ENCODE data around the gene HGS. TPM values are rescaled to one million over a fixed set of nuclear protein-coding genes. Genes with fewer than 3 reads are reported as not detected.
A peak's percentile ranks its signal among the peaks of the same experiment; 100 is the strongest.

Gene HGS
- polyA plus RNA-seq, 3 donors: 19.3 to 200 (median 28.0) TPM

- H3K4me1 Mint-ChIP-seq: peaks cover 29% of the 10 kb centered on the region
Measured at GRCh38 chr17:81702934-81703746, 19.3 kb downstream of the HGS start, which contains the start of gene MRPL12. TSS of gene MRPL12 (plus strand) at chr17:81703367. CDS start at chr17:81703502, 135 bp downstream.

More at GRCh38 chr17:81702934-81703746, 19.3 kb downstream of the HGS start, which contains the start of gene MRPL12:
- WGBS (ENCODE audit: insufficient coverage): under 1% methylated on average over 102 of the region's 102 CpGs
- Histone ChIP-seq H3K79me2 (ENCODE audit: insufficient read depth, low read length) (peaks cover 63% of the 10 kb centered on the region), H3K4me2 (replicated peaks; ENCODE audit: extremely low read depth, low read length, poor library complexity, severe bottlenecking) (peak within 1 kb of the TSS; percentile 86), H3K9me3 (replicated peaks in 1 of 2; ENCODE audit: control insufficient read depth in 1 of 2, insufficient read depth in 1 of 2, low read length in 2 of 2) (no peaks in the 10 kb centered on the region), H3K27ac (ENCODE audit: low read depth in 1 of 2, low read length in 2 of 2) (peak within 1 kb of the TSS; percentile 86 to 97), H3K4me1 (ENCODE audit: control insufficient read depth in 1 of 2, insufficient read depth in 2 of 2, low read length in 2 of 2) (peaks cover 22 to 32% of the 10 kb centered on the region in 2 donors), H2AFZ (ENCODE audit: insufficient read depth, low read depth, low read length, poor library complexity, severe bottlenecking) (peak within 1 kb of the TSS; percentile 96), H3K4me3 (replicated peaks in 1 of 3; ENCODE audit: low read depth in 2 of 3, low read length in 3 of 3) (peak within 1 kb of the TSS; percentile 67 to 89 (median 84)), H3K9ac (ENCODE audit: insufficient read depth, low read length, poor library complexity, severe bottlenecking) (peak within 1 kb of the TSS; percentile 97), H3K27me3 (ENCODE audit: control insufficient read depth in 2 of 2, insufficient read depth in 2 of 2, low read length in 2 of 2) (no peaks in the 10 kb centered on the region), H4K20me1 (ENCODE audit: insufficient read depth, low read length) (peaks cover 40% of the 10 kb centered on the region), H3K36me3 (replicated peaks in 1 of 2; ENCODE audit: control insufficient read depth in 1 of 2, insufficient read depth in 2 of 2, low read length in 2 of 2) (peaks cover 40 to 62% of the 10 kb centered on the region in 2 donors)
- H3K27ac Mint-ChIP-seq: peak within 1 kb of the TSS; percentile 93 to 97 (median 95)
- TF ChIP-seq CTCF (IDR thresholded peaks at IDR 0.05): peak; percentile 29
- peak within 1 kb of the TSS; percentile 91 to 96 for H3K4me3 Mint-ChIP-seq
- H3K9me3 Mint-ChIP-seq: peaks cover 0 to 2% (median 0%) of the 10 kb centered on the region in 7 donors
- intact Hi-C loops (cut with micrococcal nuclease): loop anchor here (1.0 to 5.0 kb wide), 3 partner anchors 19 to 36 kb away; partner anchors contain the start of genes ARL16 (in 1 of the 2), CCDC137 (in 1 of the 2), HGS (in 1 of the 2) and OXLD1 (in 1 of the 2)
- H3K27me3 Mint-ChIP-seq (ENCODE audit: low read depth in 3 of 3): peaks cover 0 to 5% (median 0%) of the 10 kb centered on the region in 3 donors
- DNase-seq: peak; percentile 84 to 92 (median 86)
- H3K36me3 Mint-ChIP-seq: peaks cover 43 to 71% of the 10 kb centered on the region in 2 donors
